ENCODE measurements around the gene BCAR1. TPM values are rescaled to one million over a fixed set of nuclear protein-coding genes. Genes with fewer than 3 reads are reported as not detected.

The BCAR1 gene
- total RNA-seq, 1 donor from 2014 or later: 278 TPM

DNA sequence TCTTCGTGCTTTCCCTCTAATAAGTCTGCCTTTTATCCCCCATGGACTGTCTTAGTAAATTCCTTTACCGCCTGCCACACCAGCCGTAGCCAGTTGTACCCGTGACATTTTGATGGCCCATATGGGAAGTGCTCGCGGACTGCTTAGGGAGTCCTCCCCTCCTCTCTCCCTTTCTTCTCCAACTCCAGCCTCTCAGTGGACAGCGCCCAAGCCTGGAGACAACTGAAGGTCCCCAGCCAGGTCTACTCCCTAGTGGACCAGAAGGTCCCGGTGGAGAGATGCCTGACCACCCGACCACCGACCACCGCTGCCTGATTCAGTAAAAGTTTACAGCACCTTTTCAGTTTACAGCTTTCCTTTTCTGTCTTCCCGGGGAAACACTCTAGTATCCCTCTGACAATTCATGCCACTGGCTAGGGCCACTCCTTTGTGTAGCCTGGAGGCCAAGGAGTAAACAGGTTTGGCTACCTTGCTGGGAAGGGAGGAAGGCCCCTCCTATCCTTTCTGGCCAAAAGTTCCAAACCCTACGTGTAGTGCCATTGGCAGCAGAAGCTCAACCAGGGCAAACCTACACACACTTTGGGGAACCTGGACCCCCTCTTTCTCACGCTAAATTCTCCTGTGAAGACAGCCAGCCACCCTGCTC lies 62.5 kb downstream of the BCAR1 start:
- DNase-seq (ENCODE audit: extremely low read depth, low read depth, low spot score): no peak

- DNase-seq (ENCODE audit: extremely low read depth, low read depth, low spot score): no peak
Observed at GRCh38 chr16:75181630-75182029, 69.8 kb downstream of the BCAR1 start.

- no peak for DNase-seq (ENCODE audit: extremely low read depth, low read depth, low spot score)
Observed at GRCh38 chr16:75179208-75179607, 72.2 kb downstream of the BCAR1 start.

Other genes with a start within 250 kb of the BCAR1 start
- gene LDHD, start 134.8 kb downstream of the BCAR1 start, total RNA-seq: 0.12 and 0.73 TPM in 2 replicates
- 8.2 and 11.9 TPM in 2 replicates for gene ZFP1, start 103.1 kb downstream of the BCAR1 start, total RNA-seq
- gene CTRB2, start 44.5 kb downstream of the BCAR1 start, total RNA-seq: not detected in 2 replicates
- gene CTRB1, start 32.6 kb downstream of the BCAR1 start, total RNA-seq: not detected in 2 replicates
- 69.7 and 74.8 TPM in 2 replicates for gene CFDP1, start 181.9 kb upstream of the BCAR1 start, total RNA-seq
- 10.1 and 22.6 TPM in 2 replicates for gene TMEM170A, start 213.1 kb upstream of the BCAR1 start, total RNA-seq
- gene CHST6, start 243.8 kb upstream of the BCAR1 start, total RNA-seq: 0.34 and 1.5 TPM in 2 replicates